A172 (cell line): ENCODE results near the gene LYRM1. TPM values are rescaled to one million over a fixed set of nuclear protein-coding genes. Genes with fewer than 3 reads are reported as not detected.
"Not testable (repeated sequence)": the region's sequence is repeated elsewhere in the genome, so short reads cannot be mapped to it uniquely, and the experiment has no call there.

Source experiments
- DNase-seq: peaks from one replicate; pipeline ENCODE4 v3.0.0-alpha.2; 2015; ENCODE audit warnings: low spot score
- total RNA-seq: library from RNA; depleted of rRNA; stranded (reverse); fragments of >200 nt; shearing (Covaris generic); gene quantifications from 2 replicates; pipeline ENCODE4 v1.2.3, GENCODE V29; 2014; rRNA removed

The LYRM1 gene
- total RNA-seq = 58.3 and 77.2 TPM in 2 replicates

DNA sequence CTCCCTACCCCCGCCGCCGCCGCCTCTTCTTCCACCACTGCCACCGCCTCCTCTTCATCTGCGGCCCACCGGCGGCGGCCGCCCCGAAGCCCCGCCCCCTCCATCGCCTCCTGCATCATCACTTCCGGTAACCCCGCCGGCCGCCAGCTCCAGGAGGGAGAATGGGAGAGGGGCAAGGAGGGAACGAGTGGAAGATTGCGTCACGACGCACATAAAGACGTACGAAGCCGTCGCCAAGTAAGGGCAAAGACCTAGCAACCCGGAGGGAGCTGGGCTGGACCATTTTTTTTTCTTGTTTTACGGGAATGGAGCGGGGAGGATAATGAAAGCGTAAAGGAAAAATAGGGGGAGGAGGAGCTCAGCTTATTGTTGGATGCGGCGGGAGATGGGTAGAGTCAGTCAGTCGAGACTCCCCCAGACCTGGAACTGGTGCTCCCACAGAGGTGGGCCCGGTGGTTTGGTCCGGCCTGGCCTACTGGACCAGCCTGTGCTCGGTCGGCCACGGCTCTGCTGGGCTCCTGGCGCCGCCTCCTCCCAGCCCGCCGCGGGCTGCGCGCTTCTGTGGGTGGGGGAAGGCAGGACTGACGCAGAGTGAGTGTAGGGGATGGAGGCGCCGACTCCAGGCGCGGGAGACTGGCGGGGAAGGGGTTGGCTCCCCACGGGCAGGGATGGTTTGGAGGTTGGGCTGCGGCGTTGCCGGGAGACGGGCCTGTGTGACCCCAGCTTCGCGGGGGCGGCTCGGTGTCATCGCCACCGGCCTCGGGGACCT, at the start of gene LYRM1, which contains the start of gene DCUN1D3:
LYRM1 (plus strand) TSS at position 473 of the 769 bp plus-strand sequence. CDS start 14,785 bp downstream, outside the sequence.
DCUN1D3 (minus strand) TSS at position 60 of the 769 bp plus-strand sequence. CDS start 37,820 bp downstream, outside the sequence.
- peak; percentile 98 for DNase-seq

DNA sequence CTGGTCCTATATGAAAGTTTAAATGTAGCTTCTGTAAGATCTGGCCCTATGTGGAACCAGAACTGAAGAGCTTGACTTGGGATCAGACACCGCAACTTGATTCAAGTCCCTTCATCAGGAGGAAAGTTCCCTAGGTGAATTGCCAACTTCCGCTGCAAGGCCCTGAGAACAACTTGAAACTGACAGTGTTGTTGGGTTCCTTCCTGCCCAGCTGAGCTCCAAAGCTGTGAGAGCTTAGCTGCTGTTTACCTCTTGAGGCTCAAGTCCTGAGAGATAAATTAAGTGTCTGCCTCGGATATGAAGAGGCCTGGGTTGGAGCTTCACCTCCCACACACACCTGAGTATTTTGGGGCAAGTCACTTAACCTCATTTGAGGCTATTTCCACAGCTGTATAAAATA, 49.6 kb upstream of the LYRM1 start:
- DNase-seq = no peak

DNA sequence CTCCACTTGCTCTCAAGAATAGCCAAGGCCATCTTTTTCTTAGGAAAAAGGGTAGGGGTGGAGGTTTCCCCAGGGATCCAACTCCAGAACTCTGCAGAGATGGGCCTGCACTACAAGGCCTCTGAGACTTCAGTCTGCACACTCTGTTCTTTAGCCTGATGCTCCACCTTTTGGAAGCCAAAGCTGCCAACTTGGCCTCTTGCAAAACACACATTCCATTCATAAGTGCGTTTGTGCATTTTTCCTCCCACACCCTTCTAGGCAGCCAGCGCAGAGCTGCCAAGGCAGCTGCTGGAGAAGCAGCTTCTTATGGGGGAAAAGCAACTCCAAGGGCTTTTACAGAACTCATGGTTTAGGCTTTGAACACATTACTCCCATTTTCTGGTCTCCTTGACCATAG, 49.0 kb upstream of the LYRM1 start:
- DNase-seq = peak; percentile 76

DNA sequence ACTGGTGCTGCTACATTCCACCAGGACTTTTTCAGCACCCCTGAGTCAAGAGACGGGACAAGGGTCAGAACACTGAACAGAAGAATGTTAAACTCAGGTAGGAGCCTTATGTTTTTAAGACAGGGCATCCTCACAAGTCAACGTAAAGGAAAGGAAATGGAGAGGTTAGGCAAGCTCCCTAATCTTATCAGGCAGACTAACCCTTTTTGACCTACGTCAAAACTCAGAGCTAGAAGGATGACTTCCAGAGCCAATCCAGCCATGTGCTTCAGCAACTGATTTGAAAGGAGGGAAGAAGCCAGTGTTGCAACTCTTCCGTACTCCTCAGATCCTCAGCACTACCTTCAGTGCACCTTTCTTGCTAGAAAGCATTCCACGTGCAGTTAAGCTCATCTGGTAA, 47.4 kb upstream of the LYRM1 start:
- DNase-seq = no peak

DNA sequence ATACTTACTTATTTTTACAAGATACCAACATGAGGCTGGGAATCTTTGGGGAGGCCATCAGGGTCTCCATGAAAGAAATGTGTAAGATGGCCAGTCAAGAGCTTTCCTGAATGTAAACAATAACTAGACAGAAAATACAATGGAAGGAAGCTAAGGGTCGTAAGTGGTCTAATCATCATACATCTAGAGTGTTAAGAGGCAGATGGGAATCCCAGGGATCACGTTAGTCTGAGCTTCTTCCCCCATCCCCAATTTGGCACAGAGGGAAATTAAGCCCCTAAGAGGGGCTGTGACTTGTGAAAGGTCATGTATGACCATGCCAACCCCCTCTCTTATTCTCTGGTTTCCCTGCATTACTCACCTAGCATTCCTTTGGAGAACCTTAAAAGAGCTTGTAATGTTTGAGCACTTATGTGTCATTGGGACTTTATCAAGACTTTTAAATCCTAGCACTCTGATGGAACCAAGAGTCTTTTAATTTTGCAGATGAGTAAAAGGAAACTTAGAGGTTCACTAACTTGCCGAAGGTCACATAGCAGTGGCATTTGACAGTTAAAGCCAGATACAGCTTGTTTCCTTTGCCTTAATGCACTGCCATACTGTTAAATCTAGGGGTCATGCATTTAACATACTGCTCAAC, 46.5 kb upstream of the LYRM1 start:
- DNase-seq = no peak

DNA sequence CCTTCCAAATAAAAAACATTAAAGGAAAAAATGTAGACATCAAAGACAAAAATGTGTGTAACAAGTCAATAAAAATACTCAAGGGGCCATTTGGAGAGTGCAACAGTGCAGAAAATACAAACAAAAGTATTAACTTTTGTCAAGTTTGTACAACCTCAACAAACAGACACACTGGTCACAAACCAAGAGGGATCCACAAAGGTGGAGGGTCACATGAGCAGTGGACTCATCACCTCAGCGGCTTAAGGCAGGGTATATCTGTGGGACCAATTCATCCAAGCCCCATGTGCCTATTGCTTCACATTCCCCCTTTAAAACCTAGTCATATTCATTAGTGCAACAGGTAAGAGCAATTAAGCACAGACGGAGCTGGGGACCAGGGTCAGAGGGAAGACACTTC, 45.6 kb upstream of the LYRM1 start:
- no peak for DNase-seq

DNA sequence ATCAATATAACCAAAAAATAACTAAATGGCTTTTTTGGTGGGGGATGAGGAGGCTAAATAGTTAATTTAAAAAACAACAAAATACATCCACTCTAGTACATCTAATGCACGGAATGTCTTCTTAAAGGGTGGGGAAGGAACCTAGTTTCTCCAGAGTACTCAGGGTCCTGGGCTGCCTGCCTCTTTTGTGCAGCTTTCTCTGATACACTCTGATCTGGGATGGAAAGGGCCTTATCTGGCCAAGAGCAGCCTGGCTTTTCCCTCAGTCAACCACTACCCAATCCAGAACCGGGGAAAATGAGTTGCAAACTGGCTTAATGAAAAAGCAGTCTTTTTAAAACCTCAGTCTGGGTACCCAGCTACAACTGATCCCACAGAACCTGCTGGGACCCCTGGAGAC, 43.3 kb upstream of the LYRM1 start:
- DNase-seq = no peak

DNA sequence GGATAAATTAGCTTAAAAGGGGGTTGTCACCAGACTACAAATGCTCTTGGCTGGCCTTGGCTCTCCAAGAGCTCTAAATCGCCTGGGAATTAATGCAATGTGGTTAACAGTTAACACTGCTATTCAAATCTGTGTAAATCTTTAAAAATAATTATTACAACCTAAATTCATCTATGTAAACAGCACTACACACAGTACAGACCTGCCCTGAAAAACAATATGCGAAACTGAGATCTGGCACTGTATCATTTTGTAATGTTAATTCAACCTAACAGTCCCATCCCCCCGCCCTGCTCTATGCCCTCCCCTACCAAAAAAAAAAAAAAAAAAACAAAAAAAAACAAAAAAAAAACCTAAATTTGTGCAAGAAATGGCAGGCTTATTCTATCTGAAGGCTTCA, 41.3 kb upstream of the LYRM1 start:
- no peak for DNase-seq

DNA sequence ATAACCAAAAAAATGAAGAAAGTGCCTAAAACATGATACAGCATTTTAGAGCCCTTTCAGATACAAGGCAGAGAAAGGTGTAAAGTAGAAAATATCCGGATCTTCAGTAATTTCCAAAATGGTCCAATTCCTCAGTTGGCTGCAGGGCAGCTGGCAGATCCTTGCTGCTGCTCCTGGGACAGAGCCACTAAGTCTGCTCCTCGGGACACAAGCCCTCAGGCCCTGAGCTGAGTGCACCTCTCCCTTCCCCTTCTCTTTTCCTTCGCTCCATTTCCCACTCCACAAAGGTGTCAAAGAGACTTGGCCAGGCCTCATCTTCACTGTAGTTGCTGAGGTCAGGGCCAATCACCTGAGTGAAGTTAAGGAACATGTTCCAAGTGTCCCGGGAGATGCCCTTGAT, 40.9 kb upstream of the LYRM1 start:
- DNase-seq = no peak

GRCh38 chr16:20860361-20860760, 40.2 kb upstream of the LYRM1 start:
- DNase-seq = no peak

DNA sequence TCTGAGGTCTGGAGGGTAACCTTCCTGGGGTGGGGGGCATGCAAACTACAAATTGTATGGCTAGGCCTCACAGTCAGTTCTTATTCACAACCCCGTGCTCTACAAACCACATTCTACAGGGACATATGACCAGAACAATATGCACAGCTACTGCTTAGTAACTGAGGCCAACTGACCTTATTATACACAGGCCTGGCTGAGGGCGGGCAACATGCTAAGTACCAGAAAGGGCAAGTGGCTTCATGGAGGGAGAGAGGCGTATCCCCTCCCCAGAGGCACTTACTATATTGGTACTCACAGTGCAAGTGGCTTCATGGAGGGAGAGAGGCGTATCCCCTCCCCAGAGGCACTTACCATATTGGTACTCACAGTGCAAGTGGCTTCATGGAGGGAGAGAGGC, 39.6 kb upstream of the LYRM1 start:
- not testable (repeated sequence) for DNase-seq

- no peak for DNase-seq
These were observed 38.2 kb upstream of the LYRM1 start for GRCh38 chr16:20862162-20862960.

- DNase-seq = not testable (repeated sequence)
These were observed 36.2 kb upstream of the LYRM1 start for GRCh38 chr16:20864376-20864775.

- peak; percentile 57 for DNase-seq
These were observed 35.0 kb upstream of the LYRM1 start for GRCh38 chr16:20865420-20866131.

DNA sequence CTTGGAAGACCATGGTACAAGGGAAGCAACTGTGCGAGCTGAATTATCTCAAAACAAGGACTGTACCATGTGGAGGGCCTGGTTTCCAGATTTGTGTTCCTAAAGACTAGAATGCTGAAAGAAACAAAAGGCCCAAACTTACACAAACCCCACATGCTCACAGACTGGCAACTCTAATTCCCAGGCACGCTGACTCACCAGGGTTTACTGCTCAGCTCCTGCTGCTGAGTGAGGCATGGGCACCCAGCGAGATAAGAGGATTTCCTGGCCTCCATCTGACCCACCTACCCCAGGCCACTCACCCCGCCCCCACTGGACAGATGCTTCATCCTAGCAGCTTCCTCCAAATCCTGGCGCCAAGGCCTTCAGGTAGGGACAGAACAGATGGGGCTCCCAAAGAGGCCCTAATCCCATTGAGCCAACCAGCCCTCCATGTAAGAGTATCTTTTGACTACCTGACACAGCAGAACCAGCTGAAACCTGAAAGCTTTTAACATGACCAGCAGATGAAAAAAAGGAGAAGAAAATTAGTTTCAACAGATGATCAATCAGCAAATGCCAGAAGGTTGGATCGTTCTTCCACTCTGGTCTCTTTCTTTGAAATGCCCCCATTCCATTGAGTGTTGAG, 34.3 kb upstream of the LYRM1 start:
- DNase-seq = peak; percentile 96

- DNase-seq = no peak
These were observed 33.8 kb upstream of the LYRM1 start for GRCh38 chr16:20866801-20867200.

- no peak for DNase-seq
These were observed 33.0 kb upstream of the LYRM1 start for GRCh38 chr16:20867585-20867984.

- peak; percentile 60 for DNase-seq
These were observed 31.7 kb upstream of the LYRM1 start for GRCh38 chr16:20868890-20869289.

- DNase-seq = no peak
These were observed 30.3 kb upstream of the LYRM1 start for GRCh38 chr16:20870122-20870820.

GRCh38 chr16:20871258-20871657, 29.3 kb upstream of the LYRM1 start:
- no peak for DNase-seq
